Uterus (tissue), 4 donors: Measurements from ENCODE around the gene ACACB. TPM values are rescaled to one million over a fixed set of nuclear protein-coding genes. Genes with fewer than 3 reads are reported as not detected.
A peak's percentile ranks its signal among the peaks of the same experiment; 100 is the strongest.

ENCODE experiments used
- DNase-seq, 2 donors: peaks; one replicate each; pipeline ENCODE4 v3.0.0-alpha.2; 2019 to 2020
- H3K27ac ChIP-seq, 2 donors: fragments of 200-600 bp; sonication (generic); 1 replicate in 1 of 2; 2 replicates in 1 of 2; pipeline ENCODE4 v1.5.1; 2016 to 2018
- H3K27me3 ChIP-seq, 2 donors: fragments of 200-600 bp; sonication (generic); one replicate each; pipeline ENCODE4 v1.5.1; 2018 to 2019; ENCODE audit warnings: control low read depth in 1 of 2
- H3K36me3 ChIP-seq, 2 donors: fragments of 200-600 bp; sonication (generic); one replicate each; pipeline ENCODE4 v1.5.1; 2019; ENCODE audit warnings: control low read depth in 1 of 2
- H3K4me1 ChIP-seq, 2 donors: fragments of 200-600 bp; sonication (generic); one replicate each; pipeline ENCODE4 v1.5.1; 2018 to 2019; ENCODE audit warnings: control low read depth in 1 of 2
- H3K4me3 ChIP-seq, 2 donors: fragments of 200-600 bp; sonication (generic); 1 replicate in 1 of 2; 2 replicates in 1 of 2; pipeline ENCODE4 v1.5.1; 2018 to 2019; ENCODE audit warnings: mild to moderate bottlenecking in 1 of 2
- H3K9me3 ChIP-seq, 2 donors: fragments of 200-600 bp; sonication (generic); one replicate each; pipeline ENCODE4 v1.5.1; 2019; ENCODE audit warnings: control low read depth in 1 of 2
- CTCF ChIP-seq, 4 experiments: fragments of 200-600 bp in 2 of 4; fragments of 450-650 bp in 2 of 4; sonication (generic) in 2 of 4; IDR thresholded peaks; one replicate each; pipeline ENCODE4 v1.5.1; 2016 to 2019; ENCODE audit warnings: antibody characterized with exemption in 4 of 4, mild to moderate bottlenecking in 2 of 4, moderate library complexity in 1 of 4
- POLR2A ChIP-seq, 2 donors: fragments of 450-650 bp; IDR thresholded peaks; one replicate each; pipeline ENCODE4 v1.6.1; 2016; ENCODE audit warnings: antibody characterized with exemption in 2 of 2, mild to moderate bottlenecking in 1 of 2, moderate library complexity in 1 of 2
- intact Hi-C: fragments of 100-400 bp; cut with DNase I; formaldehyde crosslinking; loops from one replicate; pipeline ENCODE4 v1.15.1; 2023; ENCODE audit warnings: low total_unique reads
- total RNA-seq, 4 donors: library from RNA; depleted of rRNA in 3 of 4; stranded (reverse); fragments of >200 nt in 3 of 4; gene quantifications; one replicate each; pipeline versions ENCODE4 v1.1.0 to v1.2.4, GENCODE V29; 2014 to 2023
- donor health status: DM: yes; HTN: yes; CAD: no.

Gene ACACB
- total RNA-seq, 4 donors from 2014 or later = 22.0 to 137 (median 97.2) TPM

DNA sequence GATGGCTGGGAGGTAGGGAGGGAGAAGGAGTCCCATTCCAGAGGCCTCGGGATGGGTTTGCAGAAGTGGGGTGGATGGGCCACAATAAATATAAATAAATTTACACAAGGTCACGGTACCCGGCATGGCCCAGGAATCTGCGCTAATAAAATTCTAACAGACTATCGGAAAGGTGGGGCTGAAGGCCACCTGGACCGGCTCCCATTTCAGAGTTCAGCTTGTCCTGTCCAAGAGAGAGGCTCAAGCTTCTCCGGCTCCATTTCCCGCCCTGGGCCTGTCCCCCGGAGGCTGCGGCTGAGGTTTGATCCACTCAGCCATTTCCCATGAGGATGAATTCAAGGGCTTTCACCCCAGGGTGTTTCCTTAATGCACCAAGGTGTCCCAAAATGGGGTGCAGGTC, 162.5 kb downstream of the ACACB start:
- H3K4me1 ChIP-seq = no peaks in the 10 kb centered on the region
- H3K27me3 ChIP-seq = no peaks in the 10 kb centered on the region
- no peak overlapping the region for H3K4me3 ChIP-seq
- peak in 1 of 2 donors; percentile 62 for DNase-seq
- TF ChIP-seq CTCF (IDR thresholded peaks at IDR 0.05) (no peak), POLR2A (IDR thresholded peaks at IDR 0.05) (no peak)
- intact Hi-C loops = no loop called here
- peak overlapping the region; percentile 80 to 84 for H3K27ac ChIP-seq
- H3K9me3 ChIP-seq = no peaks in the 10 kb centered on the region
- no peaks in the 10 kb centered on the region for H3K36me3 ChIP-seq

DNA sequence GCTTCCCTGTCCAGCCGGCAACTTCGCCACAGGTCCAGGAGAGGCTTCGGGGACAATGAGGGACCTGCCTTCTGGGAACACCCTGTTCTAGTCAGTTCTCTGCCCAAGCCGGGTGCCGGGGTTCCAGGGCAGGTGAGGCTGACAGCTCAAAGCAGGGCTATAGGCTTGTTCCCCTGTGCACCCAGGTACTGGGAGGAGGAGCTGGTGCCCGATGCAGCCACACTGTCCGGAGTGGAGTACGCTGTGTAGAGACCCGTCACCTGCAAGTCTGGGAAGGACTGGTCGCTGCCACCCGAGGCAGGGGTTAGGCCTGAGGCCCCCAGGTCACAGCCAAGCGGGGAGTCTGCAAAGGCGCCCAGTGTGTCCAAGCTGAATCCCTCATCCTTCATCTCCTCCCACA, 163.1 kb downstream of the ACACB start:
- peak overlapping the region; percentile 80 to 84 for H3K27ac ChIP-seq
- H3K36me3 ChIP-seq = no peaks in the 10 kb centered on the region
- no peaks in the 10 kb centered on the region for H3K4me1 ChIP-seq
- no peaks in the 10 kb centered on the region for H3K27me3 ChIP-seq
- no peaks in the 10 kb centered on the region for H3K9me3 ChIP-seq
- DNase-seq = no peak
- TF ChIP-seq POLR2A (IDR thresholded peaks at IDR 0.05) (no peak), CTCF (IDR thresholded peaks at IDR 0.05) (no peak)
- no peak overlapping the region for H3K4me3 ChIP-seq
- intact Hi-C loops = no loop called here

DNA sequence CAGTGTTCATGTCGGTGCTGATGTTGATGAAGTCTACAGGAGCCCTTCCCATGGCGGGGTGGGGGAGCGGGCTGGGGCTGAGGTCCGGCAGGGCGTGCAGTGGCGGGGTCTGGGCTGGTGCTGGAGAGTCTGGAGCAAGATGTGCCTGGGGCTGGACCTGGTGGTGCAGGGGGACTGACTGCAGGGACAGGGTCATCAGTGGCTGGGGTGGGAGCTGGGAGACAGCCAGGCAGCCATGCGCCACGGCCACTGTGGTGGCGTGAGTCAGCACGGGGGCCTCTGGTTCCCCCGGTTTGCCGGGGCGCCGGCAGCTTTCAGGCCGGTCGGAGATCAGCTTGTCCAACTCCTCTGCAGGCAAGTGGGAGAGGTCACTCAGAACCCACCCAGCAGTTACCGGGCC, 165.1 kb downstream of the ACACB start:
- intact Hi-C loops = no loop called here
- Histone ChIP-seq H3K27me3 (no peaks in the 10 kb centered on the region), H3K36me3 (no peaks in the 10 kb centered on the region), H3K9me3 (no peaks in the 10 kb centered on the region), H3K4me1 (no peaks in the 10 kb centered on the region), H3K27ac (no peak overlapping the region), H3K4me3 (no peak overlapping the region)
- TF ChIP-seq POLR2A (IDR thresholded peaks at IDR 0.05) (no peak), CTCF (IDR thresholded peaks at IDR 0.05) (no peak)
- DNase-seq = no peak

DNA sequence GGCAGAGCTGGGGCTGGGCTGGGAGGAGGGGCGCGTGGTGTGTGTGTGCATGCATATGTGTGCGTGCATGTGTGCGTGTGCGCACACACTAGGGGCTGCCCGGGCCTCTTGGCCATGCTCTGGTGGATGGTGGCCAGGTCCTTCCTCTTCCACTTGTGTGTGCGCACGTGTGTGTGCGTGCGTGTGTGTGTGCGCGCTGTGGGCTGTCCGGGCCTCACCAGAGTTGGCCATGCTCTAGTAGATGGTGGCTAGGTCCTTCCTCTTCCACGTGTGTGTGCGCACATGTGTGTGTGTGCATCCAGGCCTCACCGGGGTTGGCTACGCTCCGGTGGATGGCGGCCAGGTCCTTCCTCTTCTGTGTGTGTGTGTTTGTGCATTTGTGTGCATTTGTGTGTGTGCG, 168.0 kb downstream of the ACACB start:
- TF ChIP-seq POLR2A (IDR thresholded peaks at IDR 0.05) (no peak), CTCF (IDR thresholded peaks at IDR 0.05) (no peak)
- DNase-seq = no peak
- Histone ChIP-seq H3K27me3 (no peaks in the 10 kb centered on the region), H3K36me3 (no peaks in the 10 kb centered on the region), H3K27ac (no peak overlapping the region), H3K9me3 (no peaks in the 10 kb centered on the region), H3K4me1 (no peaks in the 10 kb centered on the region), H3K4me3 (no peak overlapping the region)
- intact Hi-C loops = no loop called here

DNA sequence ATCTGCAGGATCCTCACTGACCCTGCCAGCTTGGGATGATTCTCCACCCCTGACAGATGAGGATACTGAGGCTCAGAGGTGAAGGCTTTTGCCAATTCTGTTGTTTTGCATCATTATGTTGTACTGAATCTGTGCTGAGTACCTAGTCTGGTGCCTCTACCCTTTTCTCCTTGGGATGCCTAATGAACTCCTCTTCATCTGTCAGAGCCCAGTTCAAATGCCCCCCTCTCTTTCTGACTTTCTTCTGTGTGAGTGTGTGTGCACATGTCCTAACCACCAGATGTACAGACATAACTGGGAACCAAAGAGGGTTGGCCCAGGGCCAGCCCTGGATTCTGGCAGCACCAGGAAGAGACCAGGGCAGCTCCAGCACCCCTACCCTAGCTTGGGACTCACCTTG, 169.9 kb downstream of the ACACB start:
- intact Hi-C loops = no loop called here
- DNase-seq = no peak
- no peaks in the 10 kb centered on the region for H3K9me3 ChIP-seq
- H3K36me3 ChIP-seq = no peaks in the 10 kb centered on the region
- no peak overlapping the region for H3K27ac ChIP-seq
- TF ChIP-seq POLR2A (IDR thresholded peaks at IDR 0.05) (no peak), CTCF (IDR thresholded peaks at IDR 0.05) (no peak)
- H3K4me3 ChIP-seq = no peak overlapping the region
- no peaks in the 10 kb centered on the region for H3K4me1 ChIP-seq
- H3K27me3 ChIP-seq = no peaks in the 10 kb centered on the region
